Ascending aorta (tissue), 2 donors: ENCODE results near the gene OR6M1. TPM values are rescaled to one million over a fixed set of nuclear protein-coding genes. Genes with fewer than 3 reads are reported as not detected.

Source experiments
- DNase-seq, 2 donors: peaks; one replicate each; pipeline ENCODE4 v3.0.0-alpha.2; 2019; ENCODE audit warnings: low spot score in 2 of 2
- H3K27ac ChIP-seq, 2 donors: fragments of 200-600 bp; sonication (generic); one replicate each; pipeline ENCODE4 v1.5.1; 2016 to 2017; ENCODE audit warnings: mild to moderate bottlenecking in 1 of 2
- H3K27me3 ChIP-seq: fragments of 200-600 bp; sonication (generic); one replicate; pipeline ENCODE4 v1.5.1; 2017
- H3K36me3 ChIP-seq, 2 donors: fragments of 200-600 bp; sonication (generic); one replicate each; pipeline ENCODE4 v1.5.1; 2016
- H3K4me1 ChIP-seq, 2 donors: fragments of 200-600 bp; sonication (generic); one replicate each; pipeline ENCODE4 v1.5.1; 2016 to 2017; ENCODE audit warnings: mild to moderate bottlenecking in 1 of 2
- H3K4me3 ChIP-seq, 2 donors: fragments of 200-600 bp; sonication (generic); one replicate each; pipeline ENCODE4 v1.5.1; 2016 to 2017; ENCODE audit warnings: mild to moderate bottlenecking in 1 of 2
- H3K9me3 ChIP-seq, 2 donors: fragments of 200-600 bp; sonication (generic); one replicate each; pipeline ENCODE4 v1.5.1; 2016
- CTCF ChIP-seq, 3 experiments: fragments of 200-600 bp in 2 of 3; fragments of 450-650 bp in 1 of 3; sonication (generic) in 2 of 3; IDR thresholded peaks; one replicate each; pipeline ENCODE4 v1.5.1; 2016 to 2019; ENCODE audit warnings: antibody characterized with exemption in 3 of 3, mild to moderate bottlenecking in 1 of 3, moderate library complexity in 1 of 3
- intact Hi-C: fragments of 100-400 bp; cut with DNase I; formaldehyde crosslinking; loops from one replicate; pipeline ENCODE4 v1.15.1; 2023
- total RNA-seq: library from RNA; depleted of rRNA; stranded (reverse); fragments of >200 nt; gene quantifications from one replicate; pipeline ENCODE4 v1.1.0, GENCODE V29; 2016

Gene OR6M1
- total RNA-seq, 1 donor from 2014 or later, result not detected

GRCh38 chr11:123839131-123839530 lies 33.0 kb upstream of the OR6M1 start:
- H3K4me3 ChIP-seq, result no peak overlapping the region
- TF ChIP-seq CTCF (IDR thresholded peaks at IDR 0.05), result no peak
- no peaks in the 10 kb centered on the region for H3K27me3 ChIP-seq
- no peaks in the 10 kb centered on the region for H3K9me3 ChIP-seq
- no peaks in the 10 kb centered on the region for H3K36me3 ChIP-seq
- no peak for DNase-seq
- H3K4me1 ChIP-seq, result no peaks in the 10 kb centered on the region
- no peak overlapping the region for H3K27ac ChIP-seq
- intact Hi-C loops, result no loop called here

- H3K36me3 ChIP-seq, result no peaks in the 10 kb centered on the region
- no peaks in the 10 kb centered on the region for H3K9me3 ChIP-seq
- no peak overlapping the region for H3K27ac ChIP-seq
- intact Hi-C loops, result no loop called here
- no peak for DNase-seq
- H3K27me3 ChIP-seq, result no peaks in the 10 kb centered on the region
- H3K4me3 ChIP-seq, result no peak overlapping the region
- TF ChIP-seq CTCF (IDR thresholded peaks at IDR 0.05), result no peak
- no peaks in the 10 kb centered on the region for H3K4me1 ChIP-seq
These were observed 32.5 kb upstream of the OR6M1 start for GRCh38 chr11:123838659-123839058.

GRCh38 chr11:123838199-123838598 lies 32.0 kb upstream of the OR6M1 start:
- intact Hi-C loops, result no loop called here
- Histone ChIP-seq H3K27me3 (no peaks in the 10 kb centered on the region), H3K4me3 (no peak overlapping the region), H3K36me3 (no peaks in the 10 kb centered on the region), H3K4me1 (no peaks in the 10 kb centered on the region), H3K9me3 (no peaks in the 10 kb centered on the region), H3K27ac (no peak overlapping the region)
- no peak for DNase-seq
- TF ChIP-seq CTCF (IDR thresholded peaks at IDR 0.05), result no peak

GRCh38 chr11:123833095-123833494 lies 26.9 kb upstream of the OR6M1 start:
- TF ChIP-seq CTCF (IDR thresholded peaks at IDR 0.05), result no peak
- no peak for DNase-seq
- H3K4me1 ChIP-seq, result no peaks in the 10 kb centered on the region
- no peak overlapping the region for H3K27ac ChIP-seq
- no peak overlapping the region for H3K4me3 ChIP-seq
- H3K27me3 ChIP-seq, result no peaks in the 10 kb centered on the region
- no peaks in the 10 kb centered on the region for H3K9me3 ChIP-seq
- intact Hi-C loops, result no loop called here
- no peaks in the 10 kb centered on the region for H3K36me3 ChIP-seq

GRCh38 chr11:123829745-123830144 lies 23.6 kb upstream of the OR6M1 start:
- H3K4me3 ChIP-seq, result no peak overlapping the region
- H3K4me1 ChIP-seq, result no peaks in the 10 kb centered on the region
- intact Hi-C loops, result no loop called here
- H3K27ac ChIP-seq, result no peak overlapping the region
- H3K9me3 ChIP-seq, result no peaks in the 10 kb centered on the region
- no peak for TF ChIP-seq CTCF (IDR thresholded peaks at IDR 0.05)
- no peaks in the 10 kb centered on the region for H3K27me3 ChIP-seq
- DNase-seq, result no peak
- H3K36me3 ChIP-seq, result no peaks in the 10 kb centered on the region

- H3K27me3 ChIP-seq, result no peaks in the 10 kb centered on the region
- no peak for DNase-seq
- H3K4me1 ChIP-seq, result no peaks in the 10 kb centered on the region
- no peaks in the 10 kb centered on the region for H3K9me3 ChIP-seq
- intact Hi-C loops, result no loop called here
- no peak overlapping the region for H3K27ac ChIP-seq
- no peaks in the 10 kb centered on the region for H3K36me3 ChIP-seq
- no peak for TF ChIP-seq CTCF (IDR thresholded peaks at IDR 0.05)
- no peak overlapping the region for H3K4me3 ChIP-seq
These were observed 16.4 kb upstream of the OR6M1 start for GRCh38 chr11:123822599-123822998.
